NCI-H748 (cell line): ENCODE data around the gene RTN3.
"Not testable (repeated sequence)": the region's sequence is repeated elsewhere in the genome, so short reads cannot be mapped to it uniquely, and the experiment has no call there.

Source experiments
- DNase-seq: peaks from one replicate; lab custom pipeline; 2025; ENCODE audit not compliant: unreplicated experiment; lab: John Stamatoyannopoulos, UW

RTN3 gene

GRCh38 chr11:63682066-63683021 lies 1.0 kb downstream of the RTN3 start:
- DNase-seq: peak; percentile 63

- DNase-seq: no peak
Measured at GRCh38 chr11:63683133-63683991, 2.1 kb downstream of the RTN3 start.

GRCh38 chr11:63685158-63685721 lies 3.9 kb downstream of the RTN3 start:
- not testable (repeated sequence) for DNase-seq

GRCh38 chr11:63686926-63687325 lies 5.6 kb downstream of the RTN3 start:
- DNase-seq: no peak

GRCh38 chr11:63687845-63688244 lies 6.5 kb downstream of the RTN3 start:
- no peak for DNase-seq

GRCh38 chr11:63694596-63694995 lies 13.3 kb downstream of the RTN3 start:
- DNase-seq: no peak

GRCh38 chr11:63698976-63699733 lies 17.9 kb downstream of the RTN3 start:
- no peak for DNase-seq

- no peak for DNase-seq
Measured at GRCh38 chr11:63699896-63700295, 18.6 kb downstream of the RTN3 start.

GRCh38 chr11:63705526-63705925 lies 24.2 kb downstream of the RTN3 start:
- DNase-seq: no peak

GRCh38 chr11:63708764-63709163 lies 27.5 kb downstream of the RTN3 start:
- no peak for DNase-seq

- DNase-seq: no peak
Measured at GRCh38 chr11:63709336-63709884, 28.1 kb downstream of the RTN3 start.

- DNase-seq: no peak
Measured at GRCh38 chr11:63710476-63711217, 29.3 kb downstream of the RTN3 start.

GRCh38 chr11:63711838-63712237 lies 30.5 kb downstream of the RTN3 start:
- DNase-seq: no peak

- no peak for DNase-seq
Measured at GRCh38 chr11:63713766-63714165, 32.5 kb downstream of the RTN3 start.

- no peak for DNase-seq
Measured at GRCh38 chr11:63716046-63716445, 34.7 kb downstream of the RTN3 start.

GRCh38 chr11:63719001-63719400 lies 37.7 kb downstream of the RTN3 start:
- DNase-seq: no peak

- DNase-seq: no peak
Measured at GRCh38 chr11:63719987-63720386, 38.7 kb downstream of the RTN3 start.

- no peak for DNase-seq
Measured at GRCh38 chr11:63720611-63721010, 39.3 kb downstream of the RTN3 start.

GRCh38 chr11:63729326-63729725 lies 48.0 kb downstream of the RTN3 start:
- no peak for DNase-seq

- no peak for DNase-seq
Measured at GRCh38 chr11:63736864-63737263, 55.6 kb downstream of the RTN3 start.
